ENCODE data around the gene IDH1. TPM values are rescaled to one million over a fixed set of nuclear protein-coding genes. Genes with fewer than 3 reads are reported as not detected.
"Not testable (repeated sequence)": the region's sequence is repeated elsewhere in the genome, so short reads cannot be mapped to it uniquely, and the experiment has no call there.

The IDH1 gene
- total and polyA plus RNA-seq, 2 donors from 2014 or later = 53.1 to 95.7 TPM

DNA sequence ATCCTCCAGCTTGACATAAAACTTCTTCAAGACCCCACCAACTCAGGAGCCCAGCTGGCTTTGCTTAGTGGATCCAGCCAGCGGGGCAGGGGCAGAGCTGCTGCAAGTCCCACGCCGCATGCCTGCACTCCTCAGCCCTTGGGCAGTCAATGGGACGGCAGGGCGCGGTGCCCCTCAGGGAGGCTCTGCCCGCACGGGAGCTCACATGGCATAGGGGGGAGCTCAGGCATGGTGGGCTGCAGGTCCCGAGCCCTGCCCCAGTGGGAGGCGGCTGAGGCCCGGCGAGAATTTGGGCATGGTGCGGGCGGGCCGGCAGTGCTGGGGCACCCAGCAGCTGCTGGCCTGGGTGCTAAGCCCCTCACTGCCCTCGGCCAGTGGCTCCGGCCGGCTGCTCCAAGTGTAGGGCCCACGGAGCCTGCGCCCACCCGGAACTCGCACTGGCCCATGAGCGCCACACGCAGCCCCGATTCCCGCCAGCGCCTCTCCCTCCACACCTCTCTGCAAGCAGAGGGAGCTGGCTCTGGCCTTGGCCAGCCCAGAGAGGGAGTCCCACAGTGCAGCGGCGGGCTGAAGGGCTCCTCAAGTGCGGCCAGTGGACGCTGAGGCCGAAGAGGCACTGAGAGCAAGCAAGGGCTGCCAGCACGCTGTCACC lies 27.2 kb downstream of the IDH1 start:
- intact Hi-C loops (cut with DNase I) = no loop called here
- DNase-seq (no peak), FAIRE-seq (no peak)
- Histone ChIP-seq H3K36me3 (ENCODE audit: control insufficient read depth in 2 of 3, insufficient read depth in 3 of 3, low read length in 3 of 3) (no peaks in the 10 kb centered on the region), H3K9me3 (ENCODE audit: control insufficient read depth in 2 of 3, insufficient read depth in 1 of 3, low read length in 3 of 3) (peaks cover 0 to 4% (median 0%) of the 10 kb centered on the region in 3 donors), H3K4me1 (ENCODE audit: control insufficient read depth in 2 of 3, insufficient read depth in 2 of 3, low read depth in 1 of 3, low read length in 3 of 3) (no peaks in the 10 kb centered on the region), H3K27ac (ENCODE audit: low read depth in 2 of 2, low read length in 2 of 2) (no peak overlapping the region), H3K4me3 (ENCODE audit: low read length in 3 of 3) (no peak overlapping the region), H3K9ac (ENCODE audit: low read length in 3 of 3) (no peak overlapping the region), H3K27me3 (ENCODE audit: control insufficient read depth, insufficient read depth, low read length) (no peaks in the 10 kb centered on the region)
- TF ChIP-seq, protein P1, sequence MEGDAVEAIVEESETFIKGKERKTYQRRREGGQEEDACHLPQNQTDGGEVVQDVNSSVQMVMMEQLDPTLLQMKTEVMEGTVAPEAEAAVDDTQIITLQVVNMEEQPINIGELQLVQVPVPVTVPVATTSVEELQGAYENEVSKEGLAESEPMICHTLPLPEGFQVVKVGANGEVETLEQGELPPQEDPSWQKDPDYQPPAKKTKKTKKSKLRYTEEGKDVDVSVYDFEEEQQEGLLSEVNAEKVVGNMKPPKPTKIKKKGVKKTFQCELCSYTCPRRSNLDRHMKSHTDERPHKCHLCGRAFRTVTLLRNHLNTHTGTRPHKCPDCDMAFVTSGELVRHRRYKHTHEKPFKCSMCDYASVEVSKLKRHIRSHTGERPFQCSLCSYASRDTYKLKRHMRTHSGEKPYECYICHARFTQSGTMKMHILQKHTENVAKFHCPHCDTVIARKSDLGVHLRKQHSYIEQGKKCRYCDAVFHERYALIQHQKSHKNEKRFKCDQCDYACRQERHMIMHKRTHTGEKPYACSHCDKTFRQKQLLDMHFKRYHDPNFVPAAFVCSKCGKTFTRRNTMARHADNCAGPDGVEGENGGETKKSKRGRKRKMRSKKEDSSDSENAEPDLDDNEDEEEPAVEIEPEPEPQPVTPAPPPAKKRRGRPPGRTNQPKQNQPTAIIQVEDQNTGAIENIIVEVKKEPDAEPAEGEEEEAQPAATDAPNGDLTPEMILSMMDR (IDR thresholded peaks at IDR 0.05; ENCODE audit: borderline replicate concordance, extremely low read depth, insufficient read depth) = no peak

DNA sequence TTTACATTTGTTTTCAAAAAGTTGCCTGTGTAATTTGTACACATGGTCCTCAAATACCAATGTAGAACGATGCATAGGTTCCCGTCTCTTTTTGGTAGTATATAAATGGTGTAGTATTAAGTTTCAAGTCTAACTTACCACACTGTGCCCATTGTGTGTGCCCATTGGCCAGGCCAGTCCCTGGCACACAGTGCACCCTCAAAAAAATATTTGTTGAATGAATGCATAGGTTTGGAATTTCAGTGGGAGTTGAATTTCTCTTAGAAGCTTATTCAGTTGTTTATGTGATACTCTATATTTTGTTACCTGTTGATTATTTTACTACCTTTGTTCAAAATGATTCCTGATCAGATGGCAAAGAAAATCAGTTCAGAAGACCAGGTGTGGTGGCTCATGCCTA lies 30.1 kb downstream of the IDH1 start:
- no peak for FAIRE-seq

DNA sequence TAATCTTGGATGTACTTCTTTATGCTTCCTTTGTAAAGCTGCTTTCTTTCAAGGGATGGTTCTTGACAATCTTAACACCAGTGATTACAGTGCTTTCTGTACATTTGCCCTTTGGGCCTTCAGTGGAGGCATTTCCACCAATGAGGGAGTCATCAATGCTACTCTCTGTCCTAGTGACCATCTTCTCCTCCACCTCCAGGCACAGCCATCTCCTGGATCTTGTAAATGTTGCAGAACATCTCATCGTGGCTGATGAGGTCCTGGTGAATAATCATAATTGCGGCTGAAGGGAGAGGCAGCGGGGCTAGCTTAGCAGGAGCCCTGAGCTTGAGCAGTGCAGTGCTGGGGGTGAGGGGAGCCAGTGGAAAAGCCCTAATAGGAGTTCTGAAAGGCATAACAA lies 32.5 kb downstream of the IDH1 start:
- H3K4me3 ChIP-seq (ENCODE audit: low read length in 3 of 3) = no peak overlapping the region
- H3K4me1 ChIP-seq (ENCODE audit: control insufficient read depth in 2 of 3, insufficient read depth in 2 of 3, low read depth in 1 of 3, low read length in 3 of 3) = no peaks in the 10 kb centered on the region
- H3K9ac ChIP-seq (ENCODE audit: low read length in 3 of 3) = no peak overlapping the region
- TF ChIP-seq, protein P1 (IDR thresholded peaks at IDR 0.05; ENCODE audit: borderline replicate concordance, extremely low read depth, insufficient read depth) = no peak
- no peaks in the 10 kb centered on the region for H3K9me3 ChIP-seq (ENCODE audit: control insufficient read depth in 2 of 3, insufficient read depth in 1 of 3, low read length in 3 of 3)
- no peaks in the 10 kb centered on the region for H3K36me3 ChIP-seq (ENCODE audit: control insufficient read depth in 2 of 3, insufficient read depth in 3 of 3, low read length in 3 of 3)
- FAIRE-seq (no peak), DNase-seq (no peak)
- H3K27ac ChIP-seq (ENCODE audit: low read depth in 2 of 2, low read length in 2 of 2) = no peak overlapping the region
- intact Hi-C loops (cut with DNase I) = no loop called here
- H3K27me3 ChIP-seq (ENCODE audit: control insufficient read depth, insufficient read depth, low read length) = no peaks in the 10 kb centered on the region

More for the DNA sequence above, 30.1 kb downstream of the IDH1 start:
- no peaks in the 10 kb centered on the region for H3K36me3 ChIP-seq (ENCODE audit: control insufficient read depth in 2 of 3, insufficient read depth in 3 of 3, low read length in 3 of 3)
- no peak overlapping the region for H3K27ac ChIP-seq (ENCODE audit: low read depth in 2 of 2, low read length in 2 of 2)
- no peak overlapping the region for H3K9ac ChIP-seq (ENCODE audit: low read length in 3 of 3)
- no peaks in the 10 kb centered on the region for H3K27me3 ChIP-seq (ENCODE audit: control insufficient read depth, insufficient read depth, low read length)
- no peak overlapping the region for H3K4me3 ChIP-seq (ENCODE audit: low read length in 3 of 3)
- TF ChIP-seq, protein P1 (IDR thresholded peaks at IDR 0.05; ENCODE audit: borderline replicate concordance, extremely low read depth, insufficient read depth) = no peak
- intact Hi-C loops (cut with DNase I) = no loop called here
- no peak for DNase-seq
- no peaks in the 10 kb centered on the region for H3K9me3 ChIP-seq (ENCODE audit: control insufficient read depth in 2 of 3, insufficient read depth in 1 of 3, low read length in 3 of 3)
- no peaks in the 10 kb centered on the region for H3K4me1 ChIP-seq (ENCODE audit: control insufficient read depth in 2 of 3, insufficient read depth in 2 of 3, low read depth in 1 of 3, low read length in 3 of 3)

DNA sequence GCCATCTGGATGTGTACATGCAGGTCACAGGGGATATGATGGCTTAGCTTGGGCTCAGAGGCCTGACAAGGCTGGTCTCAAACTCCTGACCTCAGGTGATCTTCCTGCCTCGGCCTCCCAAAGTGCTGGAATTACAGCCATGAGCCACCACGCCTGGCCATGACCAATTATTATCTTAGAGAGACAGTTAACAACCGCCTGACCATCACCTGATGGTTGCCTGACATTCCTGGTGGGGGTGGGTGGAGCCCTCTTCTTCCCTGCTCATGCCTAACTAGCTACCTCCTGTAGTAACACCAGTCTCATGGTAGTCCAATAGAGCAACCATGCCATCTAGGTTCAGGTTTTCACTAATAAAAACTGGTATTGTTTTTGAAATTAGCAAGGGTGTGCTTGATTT lies 33.0 kb downstream of the IDH1 start:
- not testable (repeated sequence) for DNase-seq

More for the DNA sequence above, 33.0 kb downstream of the IDH1 start:
- FAIRE-seq; H3K4me3 ChIP-seq (ENCODE audit: low read length in 3 of 3); H3K27ac ChIP-seq (ENCODE audit: low read depth in 2 of 2, low read length in 2 of 2); H3K36me3 ChIP-seq (ENCODE audit: control insufficient read depth in 2 of 3, insufficient read depth in 3 of 3, low read length in 3 of 3); H3K9me3 ChIP-seq (ENCODE audit: control insufficient read depth in 2 of 3, insufficient read depth in 1 of 3, low read length in 3 of 3); H3K9ac ChIP-seq (ENCODE audit: low read length in 3 of 3); H3K4me1 ChIP-seq (ENCODE audit: control insufficient read depth in 2 of 3, insufficient read depth in 2 of 3, low read depth in 1 of 3, low read length in 3 of 3); H3K27me3 ChIP-seq (ENCODE audit: control insufficient read depth, insufficient read depth, low read length); intact Hi-C loops (cut with DNase I): not testable (repeated sequence)

All from kidney (tissue), 14 donors.